ENCODE data around the gene CLSTN1. TPM values are rescaled to one million over a fixed set of nuclear protein-coding genes. Genes with fewer than 3 reads are reported as not detected.

The CLSTN1 gene
- total and polyA plus RNA-seq, 2 of the 13 experiments (the other 11 are each of a cell fraction or from before 2014, with no cell fraction given): 19.7 to 29.8 TPM

GRCh38 chr1:9778905-9779304 lies 44.9 kb downstream of the CLSTN1 start:
- FAIRE-seq: no peak
- WGBS (ENCODE audit: low lambda C conversion rate): over 99% methylated on average over 10 of the region's 10 CpGs

DNA sequence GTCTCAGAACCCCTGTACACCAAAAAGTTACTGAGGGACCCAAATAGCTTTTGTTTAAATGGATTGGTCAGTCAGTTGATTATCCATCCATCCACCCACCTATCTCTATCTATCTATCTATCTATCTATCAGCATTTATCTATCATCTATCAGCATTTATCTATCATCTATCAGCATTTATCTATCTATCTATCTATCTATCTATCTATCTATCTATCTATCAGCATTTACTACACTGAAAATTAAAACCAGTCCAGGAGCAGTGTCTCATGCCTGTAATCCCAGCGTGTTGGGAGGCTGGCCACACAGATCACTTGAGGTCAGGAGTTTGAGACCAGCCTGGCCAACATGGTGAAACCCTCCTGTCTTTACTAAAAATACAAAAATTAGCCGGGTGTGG lies 47.1 kb downstream of the CLSTN1 start:
- Histone ChIP-seq H3K36me3 (replicated peaks in 1 of 2; ENCODE audit: control insufficient read depth in 1 of 2, insufficient read depth in 2 of 2, low read length in 2 of 2) (peaks cover 3 to 16% of the 10 kb centered on the region in 2 experiments; a peak in 4 of 5 replicates), H3K27ac (ENCODE audit: extremely low read length, insufficient read depth, low read length) (no peak overlapping the region), H3K27me3 (ENCODE audit: control insufficient read depth in 1 of 2, insufficient read depth in 2 of 2, low read length in 2 of 2) (no peaks in the 10 kb centered on the region), H3K9ac (ENCODE audit: insufficient read depth, low read depth, low read length) (no peak overlapping the region), H3K4me2 (ENCODE audit: low read depth, low read length) (no peak overlapping the region), H4K20me1 (ENCODE audit: insufficient read depth, low read length) (0 out of 2 replicates have a peak, but pooled peaks cover 2% of the 10 kb centered on the region), H2AFZ (ENCODE audit: low read length) (no peak overlapping the region), H3K4me3 (replicated peaks in 1 of 3; ENCODE audit: insufficient read depth in 1 of 3, low read depth in 2 of 3, low read length in 3 of 3) (no peak overlapping the region), H3K79me2 (ENCODE audit: insufficient read depth, low read length) (peaks cover 20% of the 10 kb centered on the region), H3K9me3 (ENCODE audit: low read length) (no peaks in the 10 kb centered on the region), H3K4me1 (ENCODE audit: insufficient read depth, low read length) (no peaks in the 10 kb centered on the region)
- intact Hi-C loops (cut with micrococcal nuclease; ENCODE audit: unreplicated experiment) (no loop called here), in situ Hi-C loops (cut with HindIII; ENCODE audit: extremely low pct_ligation_motif_present, low pct_unique_long_range_greater_than_20kb) (no loop called here)
- ChIA-PET CTCF (ENCODE audit: low intra/inter-chr PET ratio, low total read pairs) (no interaction called here), POLR2A (no interaction called here)
- 97% methylated on average over 2 of the region's 2 CpGs for WGBS (ENCODE audit: low lambda C conversion rate)
- no peak for FAIRE-seq
- TF ChIP-seq MAZ (IDR thresholded peaks at IDR 0.05; ENCODE audit: borderline replicate concordance, low read depth, low read length): no peak
- no peak for TF ChIP-seq MAZ (CRISPR knock-in tag; IDR thresholded peaks at IDR 0.05; ENCODE audit: low read depth)
- no peak for TF ChIP-seq SRSF1 (optimal IDR thresholded peaks at IDR 0.05; ENCODE audit: low read depth, low read length)
- TF ChIP-seq PHB2 (IDR thresholded peaks at IDR 0.05; ENCODE audit: partially characterized antibody): no peak
- TF ChIP-seq PCBP2 (optimal IDR thresholded peaks at IDR 0.05; ENCODE audit: low read depth, low read length, poor library complexity, severe bottlenecking): no peak
- TF ChIP-seq, protein P1, sequence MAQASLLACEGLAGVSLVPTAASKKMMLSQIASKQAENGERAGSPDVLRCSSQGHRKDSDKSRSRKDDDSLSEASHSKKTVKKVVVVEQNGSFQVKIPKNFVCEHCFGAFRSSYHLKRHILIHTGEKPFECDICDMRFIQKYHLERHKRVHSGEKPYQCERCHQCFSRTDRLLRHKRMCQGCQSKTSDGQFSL (CRISPR knock-in tag; IDR thresholded peaks at IDR 0.05): no peak
- TF ChIP-seq, protein P2, sequence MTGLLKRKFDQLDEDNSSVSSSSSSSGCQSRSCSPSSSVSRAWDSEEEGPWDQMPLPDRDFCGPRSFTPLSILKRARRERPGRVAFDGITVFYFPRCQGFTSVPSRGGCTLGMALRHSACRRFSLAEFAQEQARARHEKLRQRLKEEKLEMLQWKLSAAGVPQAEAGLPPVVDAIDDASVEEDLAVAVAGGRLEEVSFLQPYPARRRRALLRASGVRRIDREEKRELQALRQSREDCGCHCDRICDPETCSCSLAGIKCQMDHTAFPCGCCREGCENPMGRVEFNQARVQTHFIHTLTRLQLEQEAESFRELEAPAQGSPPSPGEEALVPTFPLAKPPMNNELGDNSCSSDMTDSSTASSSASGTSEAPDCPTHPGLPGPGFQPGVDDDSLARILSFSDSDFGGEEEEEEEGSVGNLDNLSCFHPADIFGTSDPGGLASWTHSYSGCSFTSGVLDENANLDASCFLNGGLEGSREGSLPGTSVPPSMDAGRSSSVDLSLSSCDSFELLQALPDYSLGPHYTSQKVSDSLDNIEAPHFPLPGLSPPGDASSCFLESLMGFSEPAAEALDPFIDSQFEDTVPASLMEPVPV (CRISPR knock-in tag; IDR thresholded peaks at IDR 0.05): no peak
- no peak for TF ChIP-seq ZNF431 (CRISPR knock-in tag; IDR thresholded peaks at IDR 0.05; ENCODE audit: borderline replicate concordance, low read depth)
- TF ChIP-seq HCFC1 (IDR thresholded peaks at IDR 0.05; ENCODE audit: low read depth, low read length): no peak
- no peak for TF ChIP-seq ZIK1 (CRISPR knock-in tag; IDR thresholded peaks at IDR 0.05; ENCODE audit: borderline replicate concordance, low read depth)
- TF ChIP-seq ELF1 (CRISPR knock-in tag; IDR thresholded peaks at IDR 0.05): no peak
- TF ChIP-seq HNRNPK (IDR thresholded peaks at IDR 0.05; ENCODE audit: low read depth, low read length, poor library complexity, severe bottlenecking): no peak
- no peak for ATAC-seq
- no peak for DNase-seq (ENCODE audit: low spot score)
- no TSS peak for BruUV-seq (replicated peaks)

More at GRCh38 chr1:9778905-9779304, 44.9 kb downstream of the CLSTN1 start:
- intact Hi-C loops (cut with micrococcal nuclease; ENCODE audit: unreplicated experiment): no loop called here
- Histone ChIP-seq H3K4me1 (ENCODE audit: insufficient read depth, low read length) (no peaks in the 10 kb centered on the region), H3K36me3 (replicated peaks in 1 of 2; ENCODE audit: control insufficient read depth in 1 of 2, insufficient read depth in 2 of 2, low read length in 2 of 2) (peaks cover 0 to 3% of the 10 kb centered on the region in 2 experiments; a peak in 1 of 5 replicates), H3K4me3 (replicated peaks in 1 of 3; ENCODE audit: insufficient read depth in 1 of 3, low read depth in 2 of 3, low read length in 3 of 3) (no peak overlapping the region), H3K9me3 (ENCODE audit: low read length) (no peaks in the 10 kb centered on the region), H2AFZ (ENCODE audit: low read length) (no peak overlapping the region), H3K9ac (ENCODE audit: insufficient read depth, low read depth, low read length) (no peak overlapping the region), H3K79me2 (ENCODE audit: insufficient read depth, low read length) (peaks cover 25% of the 10 kb centered on the region), H3K4me2 (ENCODE audit: low read depth, low read length) (no peak overlapping the region), H4K20me1 (ENCODE audit: insufficient read depth, low read length) (0 out of 2 replicates have a peak, but pooled peaks cover 2% of the 10 kb centered on the region), H3K27me3 (ENCODE audit: control insufficient read depth in 1 of 2, insufficient read depth in 2 of 2, low read length in 2 of 2) (no peaks in the 10 kb centered on the region), H3K27ac (ENCODE audit: extremely low read length, insufficient read depth, low read length) (no peak overlapping the region)
- in situ Hi-C loops (cut with HindIII; ENCODE audit: extremely low pct_ligation_motif_present, low pct_unique_long_range_greater_than_20kb): no loop called here
- DNase-seq (ENCODE audit: low spot score): no peak
- no TSS peak for BruUV-seq (replicated peaks)
- ChIA-PET POLR2A (no interaction called here), CTCF (ENCODE audit: low intra/inter-chr PET ratio, low total read pairs) (no interaction called here)
- no peak for ATAC-seq
- TF ChIP-seq MXI1 (IDR thresholded peaks at IDR 0.05; ENCODE audit: borderline replicate concordance, low read depth, low read length) (no peak), KDM5A (IDR thresholded peaks at IDR 0.05; ENCODE audit: borderline replicate concordance, low read length) (no peak), RELA (CRISPR knock-in tag; IDR thresholded peaks at IDR 0.05) (no peak), ZNF160 (CRISPR knock-in tag; IDR thresholded peaks at IDR 0.05) (no peak)

Data from HepG2 (cell line).